Mesendoderm (in vitro differentiated cells): ENCODE results near the gene THSD4.
"Not testable (repeated sequence)": the region's sequence is repeated elsewhere in the genome, so short reads cannot be mapped to it uniquely, and the experiment has no call there.

ENCODE experiments used
- DNase-seq: peaks from one replicate; pipeline ENCODE4 v3.0.0; 2013
- H2AK5ac ChIP-seq: 2 replicates; pipeline ENCODE4 v1.6.1; 2013; ENCODE audit warnings: low read length, inconsistent platforms
- H2BK120ac ChIP-seq: 2 replicates; pipeline ENCODE4 v1.6.1; 2013; ENCODE audit warnings: low read depth, mild to moderate bottlenecking, low read length, moderate library complexity, mixed read lengths
- H2BK15ac ChIP-seq: replicated peaks from 2 replicates; pipeline ENCODE4 v1.6.1; 2013; ENCODE audit warnings: low read depth, mild to moderate bottlenecking, moderate library complexity
- H2BK5ac ChIP-seq: 2 replicates; pipeline ENCODE4 v1.6.1; 2013; ENCODE audit warnings: low read length, inconsistent platforms
- H3K18ac ChIP-seq: 2 replicates; pipeline ENCODE4 v1.6.1; 2013; ENCODE audit warnings: mild to moderate bottlenecking, low read length, mixed read lengths
- H3K23ac ChIP-seq: one replicate; pipeline ENCODE4 v1.6.1; 2013; ENCODE audit warnings: low read length
- H3K27ac ChIP-seq: 2 replicates; pipeline ENCODE4 v1.5.1; 2013; ENCODE audit warnings: low read depth, mild to moderate bottlenecking, inconsistent platforms, low read length, moderate library complexity
- H3K27me3 ChIP-seq: 2 replicates; pipeline ENCODE4 v1.6.1; 2013; ENCODE audit warnings: low read length, control low read depth, mild to moderate bottlenecking, inconsistent platforms; ENCODE audit not compliant: insufficient read depth, poor library complexity
- H3K36me3 ChIP-seq: 2 replicates; pipeline ENCODE4 v1.6.1; 2013; ENCODE audit warnings: low read length, inconsistent platforms; ENCODE audit not compliant: control insufficient read depth, insufficient read depth
- H3K4ac ChIP-seq: one replicate; pipeline ENCODE4 v1.6.1; 2013; ENCODE audit warnings: low read depth, mild to moderate bottlenecking, low read length, moderate library complexity
- H3K4me1 ChIP-seq: 2 replicates; pipeline ENCODE4 v1.6.1; 2013; ENCODE audit warnings: low read depth, low read length, inconsistent platforms; ENCODE audit not compliant: control insufficient read depth
- H3K4me2 ChIP-seq: 2 replicates; pipeline ENCODE4 v1.6.1; 2013; ENCODE audit warnings: low read length
- H3K4me3 ChIP-seq: 2 replicates; pipeline ENCODE4 v1.5.1; 2013; ENCODE audit warnings: mild to moderate bottlenecking, low read length
- H3K56ac ChIP-seq: one replicate; pipeline ENCODE4 v1.6.1; 2013; ENCODE audit warnings: low read length
- H3K79me1 ChIP-seq: 2 replicates; pipeline ENCODE4 v1.6.1; 2013; ENCODE audit warnings: low read length, inconsistent platforms
- H3K79me2 ChIP-seq: 2 replicates; pipeline ENCODE4 v1.6.1; 2013; ENCODE audit warnings: mild to moderate bottlenecking, low read length; ENCODE audit not compliant: control insufficient read depth, insufficient read depth
- H3K9ac ChIP-seq: 2 replicates; pipeline ENCODE4 v1.6.1; 2013; ENCODE audit warnings: low read length, inconsistent platforms
- H4K5ac ChIP-seq: one replicate; pipeline ENCODE4 v1.6.1; 2013; ENCODE audit warnings: low read length
- H4K8ac ChIP-seq: one replicate; pipeline ENCODE4 v1.6.1; 2013; ENCODE audit warnings: low read depth, mild to moderate bottlenecking, control low read depth, low read length, moderate library complexity
- WGBS: extraction: QIAGEN DNeasy Blood & Tissue Kit; methylation state at CpG from one replicate; pipeline ENCODE4 v1.1.7; 2013; ENCODE audit warnings: low lambda C conversion rate, missing lambda C conversion rate; ENCODE audit not compliant: insufficient coverage; ENCODE audit errors: extremely low coverage; 5-methylcytosine and 5-hydroxymethylcytosine counted together

THSD4 gene

DNA sequence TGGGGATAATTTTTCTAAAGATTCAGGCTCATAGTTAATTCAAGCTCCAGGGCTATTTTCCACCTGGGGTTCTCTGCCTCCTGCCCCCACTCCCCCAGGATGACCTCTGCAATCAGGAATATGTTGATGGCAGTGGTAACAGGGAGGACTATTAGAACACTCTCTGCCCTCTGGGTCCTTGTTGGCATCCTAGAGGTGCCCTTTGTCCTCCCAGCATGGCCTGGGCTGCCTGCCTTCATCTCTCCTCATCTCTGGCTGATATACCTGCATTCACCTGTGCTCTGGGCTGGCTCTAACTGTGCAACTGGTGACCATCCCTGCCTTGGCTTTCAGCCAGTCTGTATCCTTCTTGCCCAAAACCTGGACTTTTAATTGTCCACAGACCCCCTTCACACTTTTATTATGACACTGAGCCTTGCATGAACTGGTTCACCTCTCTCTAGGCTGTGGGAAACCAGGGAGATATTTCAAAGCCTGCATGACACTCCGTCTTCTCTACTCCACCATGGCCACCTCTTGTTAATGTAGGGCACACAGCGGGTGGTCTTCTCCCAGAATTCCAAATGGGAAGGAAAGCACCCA lies 199.8 kb downstream of the THSD4 start:
- Histone ChIP-seq H3K27ac (no peak overlapping the region), H3K79me2 (no peaks in the 10 kb centered on the region), H2BK15ac (no peak overlapping the region), H3K79me1 (no peaks in the 10 kb centered on the region), H3K27me3 (no peaks in the 10 kb centered on the region), H2BK5ac (no peak overlapping the region), H3K36me3 (no peaks in the 10 kb centered on the region), H2AK5ac (no peak overlapping the region), H4K8ac (no peak overlapping the region), H3K18ac (no peak overlapping the region), H4K5ac (no peak overlapping the region), H3K23ac (no peak overlapping the region), H2BK120ac (no peak overlapping the region), H3K4me2 (no peak overlapping the region), H3K9ac (no peak overlapping the region), H3K4me3 (no peak overlapping the region), H3K4ac (no peak overlapping the region), H3K4me1 (no peaks in the 10 kb centered on the region), H3K56ac (no peak overlapping the region)
- DNase-seq = no peak
- no CpG with 5 or more reads among the region's 2 CpGs for WGBS

DNA sequence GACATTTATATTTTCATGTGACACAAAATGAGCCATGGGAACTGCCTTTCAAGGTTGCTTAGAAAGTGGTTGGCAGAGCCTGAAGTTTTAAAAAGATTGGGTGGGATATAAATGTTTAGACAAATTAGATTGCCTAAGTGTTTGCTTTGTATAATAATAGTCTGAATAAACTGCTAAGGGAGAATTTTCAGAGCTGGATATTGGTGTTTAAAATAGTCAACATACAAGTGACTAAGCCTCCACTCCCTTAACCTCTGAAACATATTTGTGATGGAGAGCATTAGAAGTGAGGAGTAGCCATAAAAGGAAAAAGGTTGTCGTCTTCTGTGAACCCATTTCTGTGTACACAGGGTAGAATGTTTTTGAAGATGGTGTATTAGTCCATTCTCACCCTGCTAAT lies 201.6 kb downstream of the THSD4 start:
- Histone ChIP-seq H3K4me2 (no peak overlapping the region), H3K79me1 (no peaks in the 10 kb centered on the region)
- no CpG with 5 or more reads among the region's 1 CpG for WGBS

DNA sequence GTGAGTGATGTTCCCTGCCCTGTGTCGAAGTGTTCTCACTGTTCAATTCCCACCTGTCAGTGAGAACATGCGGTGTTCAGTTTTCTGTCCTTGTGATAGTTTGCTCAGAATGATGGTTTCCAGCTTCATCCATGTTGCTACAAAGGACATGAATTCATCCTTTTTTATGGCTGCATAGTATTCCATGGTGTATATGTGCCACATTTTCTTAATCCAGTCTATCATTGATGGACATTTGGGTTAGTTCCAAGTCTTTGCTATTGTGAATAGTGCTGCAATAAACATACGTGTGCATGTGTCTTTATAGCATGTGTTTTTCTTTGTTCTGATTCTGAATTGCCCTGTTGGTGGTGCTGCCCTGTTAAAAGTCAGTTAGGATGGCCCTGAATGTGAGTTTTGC lies 204.2 kb downstream of the THSD4 start:
- H3K56ac ChIP-seq, H2BK5ac ChIP-seq, H3K4me3 ChIP-seq, H3K4me1 ChIP-seq, H3K4ac ChIP-seq, H4K8ac ChIP-seq, H4K5ac ChIP-seq, H3K9ac ChIP-seq, DNase-seq, H2BK120ac ChIP-seq, H3K27me3 ChIP-seq, H3K79me1 ChIP-seq, H2AK5ac ChIP-seq, H2BK15ac ChIP-seq, H3K4me2 ChIP-seq, H3K27ac ChIP-seq, H3K23ac ChIP-seq, H3K36me3 ChIP-seq, H3K79me2 ChIP-seq, H3K18ac ChIP-seq: not testable (repeated sequence)
- WGBS = no CpG with 5 or more reads among the region's 3 CpGs

More for the DNA sequence above, 201.6 kb downstream of the THSD4 start:
- Histone ChIP-seq H3K27ac (no peak overlapping the region), H3K27me3 (no peaks in the 10 kb centered on the region), H3K9ac (no peak overlapping the region), H2BK120ac (no peak overlapping the region), H3K4me1 (no peaks in the 10 kb centered on the region), H4K8ac (no peak overlapping the region), H2BK15ac (no peak overlapping the region), H2AK5ac (no peak overlapping the region), H3K18ac (no peak overlapping the region), H3K56ac (no peak overlapping the region), H4K5ac (no peak overlapping the region), H3K36me3 (no peaks in the 10 kb centered on the region), H2BK5ac (no peak overlapping the region), H3K79me2 (no peaks in the 10 kb centered on the region), H3K4ac (no peak overlapping the region), H3K4me3 (no peak overlapping the region), H3K23ac (no peak overlapping the region)
- DNase-seq = no peak

GRCh38 chr15:71319935-71320334 lies 204.7 kb downstream of the THSD4 start:
- no peak overlapping the region for H2BK120ac ChIP-seq
- H2BK5ac ChIP-seq = no peak overlapping the region
- H4K8ac ChIP-seq = no peak overlapping the region
- no peak overlapping the region for H3K9ac ChIP-seq
- no peak overlapping the region for H3K18ac ChIP-seq
- no peak overlapping the region for H3K23ac ChIP-seq
- H2AK5ac ChIP-seq = no peak overlapping the region
- H3K4ac ChIP-seq = no peak overlapping the region
- H3K36me3 ChIP-seq = no peaks in the 10 kb centered on the region
- no peak overlapping the region for H3K4me3 ChIP-seq
- no peaks in the 10 kb centered on the region for H3K27me3 ChIP-seq
- no peak for DNase-seq
- H3K79me1 ChIP-seq = no peaks in the 10 kb centered on the region
- H3K4me1 ChIP-seq = no peaks in the 10 kb centered on the region
- H2BK15ac ChIP-seq = no peak overlapping the region
- H3K4me2 ChIP-seq = no peak overlapping the region
- no peaks in the 10 kb centered on the region for H3K79me2 ChIP-seq
- H3K56ac ChIP-seq = no peak overlapping the region
- H4K5ac ChIP-seq = no peak overlapping the region
- no peak overlapping the region for H3K27ac ChIP-seq
- no CpG with 5 or more reads among the region's 3 CpGs for WGBS

DNA sequence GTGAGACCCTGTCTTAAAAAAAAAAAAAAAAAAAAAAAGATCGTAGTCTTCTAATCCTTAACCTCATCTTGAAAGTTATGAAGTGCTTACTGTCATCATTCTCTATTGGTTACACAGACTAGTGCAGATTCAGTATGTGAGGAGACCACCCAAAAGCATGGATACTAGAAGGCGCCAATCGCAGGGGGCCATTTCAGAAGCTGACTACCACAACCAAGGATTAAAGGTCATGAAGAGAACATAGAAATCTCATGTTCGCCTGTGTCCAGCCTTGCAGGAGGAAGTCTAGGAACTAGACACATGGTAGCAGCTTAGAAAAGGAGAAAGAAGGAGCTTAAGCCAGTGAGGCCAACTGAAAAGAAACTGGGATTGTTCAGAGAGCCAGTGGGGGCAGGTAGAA lies 207.8 kb downstream of the THSD4 start:
- H2BK5ac ChIP-seq = no peak overlapping the region
- H3K4me3 ChIP-seq = no peak overlapping the region
- no peaks in the 10 kb centered on the region for H3K79me2 ChIP-seq
- no peak overlapping the region for H3K9ac ChIP-seq
- H3K4me2 ChIP-seq = no peak overlapping the region
- H3K23ac ChIP-seq = no peak overlapping the region
- H3K18ac ChIP-seq = no peak overlapping the region
- H3K4ac ChIP-seq = no peak overlapping the region
- no peaks in the 10 kb centered on the region for H3K36me3 ChIP-seq
- no CpG with 5 or more reads among the region's 4 CpGs for WGBS
- H3K4me1 ChIP-seq = no peaks in the 10 kb centered on the region
- no peaks in the 10 kb centered on the region for H3K27me3 ChIP-seq
- DNase-seq = no peak
- no peak overlapping the region for H2BK15ac ChIP-seq
- H4K5ac ChIP-seq = no peak overlapping the region
- H2AK5ac ChIP-seq = no peak overlapping the region
- no peaks in the 10 kb centered on the region for H3K79me1 ChIP-seq
- no peak overlapping the region for H2BK120ac ChIP-seq
- no peak overlapping the region for H3K27ac ChIP-seq
- H3K56ac ChIP-seq = no peak overlapping the region
- no peak overlapping the region for H4K8ac ChIP-seq

DNA sequence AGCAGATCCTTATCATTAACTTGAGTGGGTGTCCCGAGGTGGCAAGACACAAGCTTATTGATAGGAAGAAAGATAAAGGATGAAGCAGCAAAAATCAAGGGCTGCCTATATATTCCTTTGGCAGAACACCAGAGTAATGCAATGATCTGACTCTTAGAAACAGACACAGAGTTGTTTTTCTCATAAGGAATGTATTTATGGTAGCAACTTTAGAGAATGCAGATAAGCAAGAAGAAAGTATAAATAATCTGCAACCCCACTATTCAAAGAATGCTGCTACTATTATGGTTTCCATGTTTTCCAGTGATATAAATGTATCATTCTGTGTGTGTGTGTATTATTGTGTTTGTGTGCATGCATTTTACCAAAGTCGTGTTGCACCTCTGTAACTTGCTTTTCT lies 208.3 kb downstream of the THSD4 start:
- no peaks in the 10 kb centered on the region for H3K36me3 ChIP-seq
- H4K8ac ChIP-seq = no peak overlapping the region
- no peak overlapping the region for H2BK5ac ChIP-seq
- no peaks in the 10 kb centered on the region for H3K4me1 ChIP-seq
- no peak overlapping the region for H3K9ac ChIP-seq
- WGBS = no CpG with 5 or more reads among the region's 2 CpGs
- H3K4me2 ChIP-seq = no peak overlapping the region
- H3K18ac ChIP-seq = no peak overlapping the region
- H3K4me3 ChIP-seq = no peak overlapping the region
- H2BK15ac ChIP-seq = no peak overlapping the region
- H3K79me1 ChIP-seq = no peaks in the 10 kb centered on the region
- no peaks in the 10 kb centered on the region for H3K27me3 ChIP-seq
- H4K5ac ChIP-seq = no peak overlapping the region
- H3K79me2 ChIP-seq = no peaks in the 10 kb centered on the region
- H2BK120ac ChIP-seq = no peak overlapping the region
- no peak overlapping the region for H2AK5ac ChIP-seq
- H3K23ac ChIP-seq = no peak overlapping the region
- H3K56ac ChIP-seq = no peak overlapping the region
- no peak overlapping the region for H3K4ac ChIP-seq
- H3K27ac ChIP-seq = no peak overlapping the region
- no peak for DNase-seq
